Fibroblast of skin of scalp (primary cell): Measurements from ENCODE around the gene BPIFB6.

ENCODE experiments used
- DNase-seq: peaks from one replicate; pipeline ENCODE4 v3.0.0-alpha.2; 2013

The BPIFB6 gene

DNA sequence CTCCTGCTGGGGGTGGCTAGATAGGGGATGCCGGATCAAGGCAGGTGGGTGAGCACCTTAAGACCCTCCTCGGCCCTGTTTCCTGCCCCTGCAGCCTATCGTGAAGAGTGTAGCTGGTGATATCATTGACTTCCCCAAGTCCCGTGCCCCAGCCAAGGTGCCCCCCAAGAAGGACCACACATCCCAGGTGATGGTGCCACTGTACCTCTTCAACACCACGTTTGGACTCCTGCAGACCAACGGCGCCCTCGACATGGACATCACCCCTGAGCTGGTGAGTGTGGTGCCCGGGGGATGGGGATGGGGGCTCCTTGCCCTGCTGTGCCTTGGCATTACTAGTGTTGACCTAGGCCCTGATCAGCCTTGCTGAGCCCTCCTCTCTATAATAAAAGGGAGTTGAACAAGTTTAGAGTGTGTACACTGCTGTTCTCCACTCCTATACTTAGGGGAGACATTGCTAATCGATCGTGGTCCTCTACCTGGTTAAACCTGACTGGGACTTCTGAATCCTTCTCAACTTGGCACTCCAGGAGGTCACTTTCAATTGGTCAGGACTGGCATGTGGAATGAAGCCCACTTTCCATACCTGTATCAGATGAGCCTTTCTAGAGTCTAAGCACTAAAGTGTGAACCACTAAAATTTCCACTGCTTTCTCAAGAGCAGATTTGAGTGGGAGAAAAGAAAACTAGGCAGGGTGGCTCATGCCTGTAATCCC is 33.3 kb downstream of the BPIFB6 start:
- no peak for DNase-seq

DNA sequence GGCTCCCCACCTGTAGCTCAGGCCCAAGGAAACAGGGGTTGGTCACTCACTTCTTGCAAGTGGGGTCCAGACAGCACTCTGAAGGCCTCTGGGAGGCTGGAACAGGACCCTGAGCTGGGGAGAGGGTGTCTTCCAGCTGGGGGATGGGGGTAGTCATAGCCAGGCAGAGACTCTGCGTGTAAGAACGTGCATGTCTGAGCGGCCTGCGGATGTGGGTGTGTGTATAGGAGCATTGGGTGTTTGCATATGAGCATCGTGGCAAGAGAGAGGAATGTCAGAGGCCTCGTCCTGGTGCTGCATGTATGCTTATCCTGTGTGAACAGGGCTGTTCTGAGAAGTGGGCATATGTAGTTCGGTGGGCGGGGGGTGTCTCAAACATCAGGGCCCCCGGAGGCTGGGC is 34.3 kb downstream of the BPIFB6 start:
- no peak for DNase-seq

DNA sequence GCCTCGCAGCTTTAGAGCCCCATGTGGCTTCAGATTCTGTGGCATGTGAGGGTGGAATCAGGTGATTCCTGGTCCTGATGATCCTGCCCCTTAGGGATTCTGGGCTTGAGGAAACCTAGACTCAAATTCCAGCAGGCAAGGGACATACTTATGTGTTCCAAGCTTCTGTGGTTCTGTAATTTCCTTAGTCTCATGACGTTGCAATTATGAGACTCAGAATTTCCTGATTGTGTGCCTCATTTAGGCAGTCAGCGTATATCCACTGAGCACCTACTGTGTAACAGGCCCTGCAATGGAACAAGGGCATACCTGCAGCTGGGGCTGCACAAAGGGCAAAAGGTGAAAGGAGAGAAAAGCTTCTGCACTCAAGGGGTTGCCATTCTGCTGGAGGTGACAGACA is 36.4 kb downstream of the BPIFB6 start:
- DNase-seq = no peak

DNA sequence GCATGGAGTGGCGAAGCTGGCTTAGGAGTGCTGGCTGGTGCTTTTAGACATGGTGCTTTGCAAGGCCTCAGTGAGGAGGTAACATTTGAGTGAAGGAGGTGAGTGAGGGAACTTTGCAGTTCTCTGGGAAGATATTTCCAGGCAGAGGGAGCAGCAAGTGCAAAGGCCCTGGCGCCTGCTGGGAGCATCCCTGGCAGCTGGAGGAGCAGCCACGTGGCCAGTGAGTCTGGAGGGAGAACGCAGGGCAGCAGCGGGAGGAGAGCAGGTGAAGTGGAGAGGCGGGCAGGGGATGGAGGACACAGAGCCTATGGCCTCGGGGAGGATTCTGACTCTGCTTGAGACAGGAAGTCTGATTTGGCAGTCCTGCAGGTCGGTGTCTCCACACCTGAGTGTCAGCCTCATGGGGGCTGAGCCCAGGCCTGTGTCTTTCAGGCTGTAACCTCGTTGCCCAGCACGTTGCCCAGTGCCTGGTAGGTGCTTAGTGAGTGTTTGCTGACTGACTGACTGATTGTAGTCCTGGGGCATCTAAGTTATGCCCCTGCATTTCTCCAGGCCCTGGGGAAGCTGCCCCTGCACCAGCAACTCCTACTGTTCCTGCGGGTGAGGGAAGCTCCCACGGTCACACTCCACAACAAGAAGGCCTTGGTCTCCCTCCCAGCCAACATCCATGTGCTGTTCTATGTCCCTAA is 36.9 kb downstream of the BPIFB6 start:
- DNase-seq = no peak

DNA sequence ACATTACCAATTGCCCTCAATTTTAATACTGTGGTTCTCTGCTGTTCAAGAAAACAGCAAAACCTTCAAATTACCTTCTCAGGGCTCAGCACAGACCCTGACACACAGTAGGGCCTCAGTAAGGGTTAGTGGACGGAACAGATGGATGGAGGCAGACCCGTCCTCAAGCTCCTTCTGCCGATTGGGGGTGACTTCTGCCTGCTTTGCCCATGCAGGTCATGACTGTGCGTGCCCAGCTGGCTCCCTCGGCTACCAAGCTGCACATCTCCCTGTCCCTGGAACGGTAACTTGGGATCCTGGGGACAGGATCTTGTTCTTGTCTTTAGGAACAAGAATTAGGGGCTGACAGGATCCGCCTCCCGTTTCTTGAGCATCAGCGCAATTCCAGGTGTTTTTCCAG is 38.2 kb downstream of the BPIFB6 start:
- DNase-seq = no peak

DNA sequence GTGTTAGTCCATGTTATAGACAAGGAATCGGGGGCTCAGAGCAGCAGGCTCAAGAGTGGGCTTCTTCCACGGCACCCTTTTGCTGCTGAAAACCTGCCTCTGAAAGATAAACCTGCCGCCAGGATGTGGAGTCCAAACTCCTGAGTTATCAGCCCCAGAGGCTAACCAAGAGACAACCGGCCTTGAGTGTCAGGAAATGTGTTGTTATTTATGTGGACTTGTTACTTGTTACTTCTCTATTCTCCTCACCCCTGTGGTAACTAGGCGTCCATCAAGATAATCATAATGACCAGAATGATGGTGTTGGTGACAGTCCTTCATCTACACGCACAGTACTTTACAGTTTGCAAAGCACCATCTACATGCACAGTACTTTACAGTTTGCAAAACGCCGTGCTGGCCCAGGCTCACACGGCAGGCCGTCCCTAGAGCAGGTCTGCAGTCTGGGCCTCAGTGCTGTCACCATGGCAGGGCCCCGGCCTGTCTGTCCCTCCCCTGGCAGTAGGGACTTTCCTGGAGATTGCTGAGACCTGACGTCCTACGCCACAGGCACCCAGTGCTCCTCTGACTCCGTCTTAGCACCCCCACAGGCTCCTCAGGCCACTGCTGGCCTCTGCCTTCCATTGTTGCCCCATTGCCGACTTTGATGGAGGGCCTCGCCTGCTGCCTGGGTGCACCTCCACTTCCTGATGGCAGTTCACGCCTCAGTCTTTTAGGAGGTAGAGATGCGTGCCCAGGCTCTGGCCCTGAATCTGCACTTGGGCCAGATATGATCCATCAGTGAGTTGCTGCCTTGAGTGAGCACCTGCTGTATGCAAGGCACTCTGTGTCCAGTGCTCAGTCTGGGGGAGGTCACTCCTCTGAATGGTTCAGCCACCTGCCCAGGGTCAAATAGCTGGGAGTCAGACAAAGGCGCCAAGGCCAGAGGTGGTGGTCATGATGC is 38.9 kb downstream of the BPIFB6 start:
- DNase-seq = no peak

DNA sequence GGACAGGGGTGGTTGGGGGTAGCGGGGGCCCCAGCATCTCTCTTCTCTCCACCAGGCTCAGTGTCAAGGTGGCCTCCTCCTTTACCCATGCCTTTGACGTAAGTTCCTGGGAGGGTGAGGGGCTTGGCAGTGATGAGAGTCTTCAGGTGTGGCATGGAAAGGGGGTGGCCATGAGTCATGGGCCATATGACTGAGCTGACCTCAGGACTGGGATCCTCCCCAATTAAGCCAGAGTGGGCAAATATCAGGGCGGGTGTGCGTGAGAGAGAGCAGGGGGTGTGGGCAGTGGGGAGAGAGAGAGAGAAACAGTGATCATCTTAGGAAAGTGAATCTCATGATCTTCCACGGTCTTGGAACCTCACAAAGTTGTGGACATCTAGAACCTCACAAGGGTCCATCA is 39.8 kb downstream of the BPIFB6 start:
- DNase-seq = no peak

DNA sequence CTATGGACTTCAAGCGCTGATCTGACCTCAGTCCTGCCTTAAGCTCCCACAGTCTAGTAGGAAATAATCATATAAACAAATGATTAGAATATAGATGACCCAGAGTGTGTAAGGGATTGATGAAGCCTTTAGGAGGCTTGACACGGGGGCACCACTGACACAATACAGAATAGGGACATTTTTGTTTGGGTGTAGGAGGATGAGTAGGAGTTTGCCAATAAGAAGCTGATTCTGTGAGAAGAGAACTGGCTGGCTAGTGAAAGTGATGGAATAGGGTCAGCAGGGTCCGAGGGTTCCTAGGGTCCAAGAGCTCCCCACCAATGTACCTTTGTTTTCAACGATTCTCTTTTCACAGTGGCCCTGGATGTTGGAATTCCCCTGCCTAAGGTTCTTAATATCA is 40.9 kb downstream of the BPIFB6 start:
- DNase-seq = no peak

DNA sequence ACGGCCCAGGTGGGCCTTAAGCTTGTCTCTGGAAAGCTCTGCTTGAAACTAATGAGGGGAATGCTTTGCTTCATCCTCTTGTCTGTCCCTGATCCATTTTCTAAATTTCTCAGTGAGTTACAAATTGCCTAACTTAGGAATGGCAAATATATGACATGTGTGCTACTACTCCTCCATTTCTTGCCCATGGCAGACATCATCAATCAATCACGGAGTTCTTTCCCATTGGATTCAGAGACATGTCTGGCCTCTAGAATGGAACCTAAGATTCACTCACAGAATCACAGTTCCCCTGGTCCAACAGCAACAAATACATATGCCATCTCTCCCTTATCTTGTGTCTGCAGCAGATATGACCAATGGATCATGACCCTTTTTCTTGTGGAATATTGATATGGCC is 41.4 kb downstream of the BPIFB6 start:
- DNase-seq = no peak

DNA sequence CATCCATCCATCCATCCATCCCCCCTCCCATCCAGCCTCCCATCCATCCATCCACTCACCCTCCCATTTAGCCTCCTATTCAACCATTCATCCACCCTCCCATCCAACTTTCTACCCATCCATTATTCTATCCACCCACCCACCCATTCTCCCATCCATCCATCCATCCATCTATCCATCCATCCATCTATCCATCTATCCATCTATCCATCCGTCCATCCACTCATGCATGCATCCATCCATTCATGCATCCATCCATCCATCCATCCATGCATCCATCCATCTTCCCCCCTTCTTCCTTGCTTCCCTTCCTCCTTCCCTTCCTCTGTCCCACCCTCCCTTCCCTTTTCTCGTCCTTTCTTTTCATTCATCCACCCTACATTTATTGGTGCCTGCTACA is 43.2 kb downstream of the BPIFB6 start:
- no peak for DNase-seq

DNA sequence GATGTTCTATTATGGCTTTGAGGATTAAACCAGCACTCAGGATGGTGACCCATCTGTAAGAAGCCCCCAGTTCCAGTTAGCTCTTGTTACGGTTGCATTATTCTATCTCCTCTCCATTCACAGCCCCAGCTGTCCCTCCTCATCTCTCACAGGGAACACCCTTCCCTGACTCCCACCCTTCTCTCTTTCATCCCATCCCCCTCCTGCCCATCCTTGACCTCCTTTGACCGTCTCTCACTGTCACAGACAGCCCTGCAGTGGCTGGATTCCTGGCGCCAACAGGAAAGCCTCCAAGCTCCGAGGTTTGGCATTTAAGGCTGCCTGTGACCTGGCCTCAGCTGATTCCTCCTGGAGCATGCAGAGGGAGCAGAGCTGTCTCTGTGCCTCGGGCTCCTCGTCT is 43.8 kb downstream of the BPIFB6 start:
- no peak for DNase-seq

DNA sequence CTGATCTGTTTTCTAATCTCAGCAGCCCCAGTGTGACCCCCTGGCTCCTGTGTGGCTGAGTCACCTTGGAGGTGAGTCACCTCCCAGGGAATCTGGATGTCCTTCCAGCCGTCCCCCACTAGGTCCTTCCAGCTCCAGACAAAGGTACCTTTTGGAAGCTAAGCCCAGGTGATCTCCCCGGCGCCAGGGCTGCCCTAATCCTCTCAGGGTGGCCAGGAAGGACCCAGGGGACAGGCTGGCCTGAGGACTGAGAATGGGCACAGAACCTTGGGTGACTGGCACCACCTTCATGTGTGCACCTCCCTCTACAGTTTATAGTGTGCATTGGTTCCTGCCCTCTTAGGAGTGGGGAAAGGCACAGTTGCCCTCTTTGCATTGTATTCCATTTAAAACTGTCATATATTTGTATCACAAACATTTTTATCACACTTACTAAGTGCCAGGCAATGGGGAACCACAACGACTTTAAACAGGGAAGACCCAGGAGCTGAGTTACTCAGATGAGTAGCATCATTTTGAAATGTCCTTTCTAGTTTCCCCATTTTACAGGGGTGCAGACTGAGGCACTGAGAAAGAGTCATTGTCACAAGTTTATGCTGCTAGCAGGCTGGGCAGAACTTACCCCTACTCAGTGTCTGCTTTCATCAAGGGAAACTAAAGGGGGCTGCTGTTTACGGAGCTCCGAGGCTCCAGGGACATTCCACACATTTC is 45.4 kb downstream of the BPIFB6 start:
- no peak for DNase-seq

DNA sequence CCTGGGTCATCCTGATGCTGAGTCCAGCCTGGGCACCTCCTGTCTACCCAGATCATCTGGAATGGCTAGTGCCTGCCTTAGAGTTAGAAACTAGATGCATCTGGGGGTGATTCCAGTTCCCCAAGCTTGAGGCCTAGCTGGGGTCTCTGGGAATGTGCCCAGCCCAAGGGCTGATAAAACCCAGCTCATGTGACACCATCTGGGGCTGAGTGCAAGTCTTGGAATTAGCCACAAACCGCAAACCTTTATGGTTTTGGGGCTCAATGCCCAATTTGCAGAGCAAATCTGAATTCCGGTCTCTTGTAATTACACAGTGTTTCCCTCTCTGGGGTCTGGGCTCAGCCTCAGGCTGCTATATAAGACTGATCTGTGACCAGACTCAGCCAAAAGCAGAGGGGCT is 47.8 kb downstream of the BPIFB6 start, which contains the start of gene BPIFB4:
Gene BPIFB4 (plus strand): TSS at position 385 of the 400 bp plus-strand sequence. CDS start 1,884 bp downstream, outside the sequence.
- peak; percentile 14 for DNase-seq

DNA sequence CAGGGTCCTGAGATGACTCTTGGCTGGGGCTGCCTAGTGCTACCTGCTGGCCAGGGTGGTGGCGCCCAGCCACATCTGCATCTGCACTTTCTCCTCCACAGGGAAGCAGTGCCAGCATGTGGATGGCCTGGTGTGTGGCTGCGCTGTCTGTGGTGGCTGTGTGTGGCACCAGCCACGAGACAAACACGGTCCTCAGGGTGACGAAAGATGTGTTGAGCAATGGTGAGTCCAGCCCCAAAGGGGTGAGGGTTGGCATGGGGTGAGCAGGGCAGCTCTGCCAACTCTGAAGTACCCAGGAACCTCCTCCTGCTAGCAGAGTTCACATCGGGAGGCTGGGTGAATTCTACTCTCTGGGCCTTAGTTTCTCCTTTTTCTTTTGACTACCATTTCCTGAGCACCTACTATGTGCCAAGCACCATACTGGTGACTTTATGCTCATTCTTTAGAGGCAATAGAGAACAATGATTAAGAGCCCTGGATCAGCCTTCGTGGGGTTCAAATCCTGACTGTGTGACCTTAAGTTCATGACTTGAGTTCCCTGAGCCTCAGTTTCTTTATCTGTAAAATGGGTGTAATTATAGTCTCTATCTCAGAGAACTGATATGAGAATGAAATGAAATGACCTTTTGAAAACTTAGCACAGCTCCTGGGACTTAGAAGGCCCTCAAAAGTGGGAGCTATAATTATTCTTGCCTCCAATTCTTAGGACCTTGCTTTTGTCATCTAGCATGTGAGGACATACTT is 50.1 kb downstream of the BPIFB6 start:
- no peak for DNase-seq

DNA sequence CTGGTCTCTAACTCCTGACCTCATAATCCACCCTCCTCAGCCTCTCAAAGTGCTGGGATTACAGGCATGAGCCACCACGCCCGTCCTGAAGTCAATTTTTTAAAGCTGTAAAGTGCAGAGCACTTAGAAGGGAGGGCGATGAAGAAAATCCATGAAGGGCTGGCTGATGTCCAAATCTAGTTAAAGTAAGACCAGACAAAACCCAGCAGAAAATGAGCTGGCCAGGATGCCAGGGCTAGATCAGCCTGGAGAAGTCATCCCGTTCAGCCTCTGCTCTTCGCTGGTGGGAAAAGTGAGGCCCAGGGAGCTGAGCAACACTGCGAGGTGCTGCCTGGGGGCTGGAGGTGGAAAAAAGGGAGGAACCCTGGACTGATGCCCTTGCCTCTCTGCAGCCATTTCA is 51.1 kb downstream of the BPIFB6 start:
- no peak for DNase-seq

DNA sequence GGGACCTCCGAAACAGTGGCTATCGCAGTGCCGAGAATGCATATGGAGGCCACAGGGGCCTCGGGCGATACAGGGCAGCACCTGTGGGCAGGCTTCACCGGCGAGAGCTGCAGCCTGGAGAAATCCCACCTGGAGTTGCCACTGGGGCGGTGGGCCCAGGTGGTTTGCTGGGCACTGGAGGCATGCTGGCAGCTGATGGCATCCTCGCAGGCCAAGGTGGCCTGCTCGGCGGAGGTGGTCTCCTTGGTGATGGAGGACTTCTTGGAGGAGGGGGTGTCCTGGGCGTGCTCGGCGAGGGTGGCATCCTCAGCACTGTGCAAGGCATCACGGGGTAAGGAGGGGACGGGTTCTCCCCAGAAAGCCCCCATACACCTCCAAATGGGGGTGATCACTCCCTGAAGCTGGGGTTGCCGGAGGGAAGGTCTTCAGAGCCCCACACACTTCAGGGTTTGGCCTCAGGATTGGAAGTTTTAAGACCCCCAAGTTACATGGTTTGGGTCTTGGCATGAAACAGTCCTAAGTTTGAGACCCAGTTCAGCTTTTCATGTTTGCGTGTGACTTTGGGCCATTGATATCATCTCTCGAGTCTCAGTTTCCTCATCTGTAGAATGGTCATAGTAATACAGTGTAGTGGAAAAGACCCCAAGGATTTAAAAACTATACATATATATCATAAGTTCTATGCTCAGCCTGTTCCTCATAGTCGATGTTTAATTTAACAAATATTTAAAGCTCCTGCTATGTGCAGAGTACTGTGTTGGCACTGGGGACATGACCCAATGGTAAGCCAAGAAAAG is 52.3 kb downstream of the BPIFB6 start:
- no peak for DNase-seq

DNA sequence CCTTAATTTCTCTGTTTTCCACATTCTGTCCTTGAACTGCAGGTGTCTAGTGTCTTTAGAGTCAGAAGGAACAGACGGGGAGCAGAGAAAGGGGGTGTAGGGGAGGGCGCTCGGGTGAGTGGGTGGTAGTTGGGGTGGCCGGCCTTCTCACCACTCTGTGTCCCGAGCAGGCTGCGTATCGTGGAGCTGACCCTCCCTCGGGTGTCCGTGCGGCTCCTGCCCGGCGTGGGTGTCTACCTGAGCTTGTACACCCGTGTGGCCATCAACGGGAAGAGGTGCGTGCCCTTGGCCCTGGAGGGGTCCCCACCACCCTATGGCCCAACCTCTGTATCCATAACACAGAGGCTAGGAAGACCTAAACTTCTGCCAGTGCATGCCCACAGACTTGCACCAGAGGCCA is 53.3 kb downstream of the BPIFB6 start:
- no peak for DNase-seq

DNA sequence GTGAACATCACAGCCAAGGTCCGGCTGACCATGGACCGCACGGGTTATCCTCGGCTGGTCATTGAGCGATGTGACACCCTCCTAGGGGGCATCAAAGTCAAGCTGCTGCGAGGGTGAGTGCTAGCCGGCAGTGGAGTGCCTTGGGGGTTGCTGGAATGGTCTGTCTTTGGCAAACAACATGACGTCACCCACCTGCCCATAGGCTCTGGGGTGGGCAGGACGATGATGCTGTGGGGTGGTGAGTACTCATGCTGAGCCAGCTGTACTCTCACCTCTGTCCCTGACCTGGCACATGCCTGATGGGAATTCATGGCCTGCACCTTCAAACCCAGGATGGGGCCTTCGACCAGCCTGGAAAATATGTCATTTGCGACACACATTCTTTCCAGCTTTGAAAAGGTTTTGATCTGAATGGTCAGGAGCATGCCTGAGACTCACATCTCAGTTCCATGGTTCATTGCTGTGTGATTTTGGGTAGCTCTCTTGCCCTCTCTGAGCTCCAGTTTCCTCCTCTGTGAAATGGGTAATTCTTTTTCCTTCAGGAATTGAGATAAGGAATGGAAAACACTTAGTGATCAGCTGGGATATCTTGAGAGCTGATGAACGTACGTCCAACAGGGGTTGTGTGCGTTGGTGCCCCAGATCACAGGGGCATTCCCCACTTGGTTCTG is 54.7 kb downstream of the BPIFB6 start:
- DNase-seq = no peak

DNA sequence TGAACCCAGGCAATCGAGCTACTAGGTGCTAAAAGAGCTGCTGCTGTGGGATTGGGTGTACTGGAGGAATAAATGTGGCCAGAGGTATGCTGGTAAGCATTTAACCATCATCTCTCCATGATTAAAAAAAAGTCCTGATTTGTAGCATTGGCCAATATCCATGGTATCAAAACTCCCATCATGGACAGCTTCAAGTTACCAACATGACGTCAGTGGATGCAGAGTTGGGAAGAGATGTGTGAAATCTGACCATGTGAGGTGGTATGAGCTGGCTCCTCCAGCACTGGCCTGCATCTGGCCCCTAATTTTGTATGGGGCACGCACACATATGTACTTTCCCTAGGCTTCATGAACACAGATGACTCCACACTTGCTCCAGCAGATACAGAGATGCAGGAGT is 59.7 kb downstream of the BPIFB6 start:
- DNase-seq = no peak

DNA sequence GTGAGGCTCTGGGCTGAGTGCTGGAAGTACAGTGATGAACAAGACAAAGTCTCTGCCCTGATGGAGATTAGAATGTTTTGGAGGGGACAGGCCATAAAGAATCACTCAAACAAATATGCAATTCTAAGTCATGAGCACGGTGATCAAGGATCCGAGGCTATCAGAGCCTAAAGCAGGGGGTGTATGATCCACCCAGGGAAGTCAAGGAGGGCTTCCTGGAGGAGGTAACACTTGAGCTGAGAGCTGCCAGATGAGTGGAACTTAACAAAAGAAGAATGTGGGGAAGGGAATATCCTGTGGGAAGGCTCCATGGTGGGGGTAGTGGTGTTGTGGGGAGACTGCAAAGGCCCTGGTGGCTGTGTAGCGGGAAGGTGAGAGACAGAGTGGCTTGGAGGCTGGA is 60.2 kb downstream of the BPIFB6 start:
- DNase-seq = no peak
